ENCODE data around the gene IGBP1. TPM values are rescaled to one million over a fixed set of nuclear protein-coding genes. Genes with fewer than 3 reads are reported as not detected.
"Not testable (repeated sequence)": the region's sequence is repeated elsewhere in the genome, so short reads cannot be mapped to it uniquely, and the experiment has no call there.

IGBP1 gene
- total RNA-seq, 1 experiment from 2014 or later: 107 TPM

DNA sequence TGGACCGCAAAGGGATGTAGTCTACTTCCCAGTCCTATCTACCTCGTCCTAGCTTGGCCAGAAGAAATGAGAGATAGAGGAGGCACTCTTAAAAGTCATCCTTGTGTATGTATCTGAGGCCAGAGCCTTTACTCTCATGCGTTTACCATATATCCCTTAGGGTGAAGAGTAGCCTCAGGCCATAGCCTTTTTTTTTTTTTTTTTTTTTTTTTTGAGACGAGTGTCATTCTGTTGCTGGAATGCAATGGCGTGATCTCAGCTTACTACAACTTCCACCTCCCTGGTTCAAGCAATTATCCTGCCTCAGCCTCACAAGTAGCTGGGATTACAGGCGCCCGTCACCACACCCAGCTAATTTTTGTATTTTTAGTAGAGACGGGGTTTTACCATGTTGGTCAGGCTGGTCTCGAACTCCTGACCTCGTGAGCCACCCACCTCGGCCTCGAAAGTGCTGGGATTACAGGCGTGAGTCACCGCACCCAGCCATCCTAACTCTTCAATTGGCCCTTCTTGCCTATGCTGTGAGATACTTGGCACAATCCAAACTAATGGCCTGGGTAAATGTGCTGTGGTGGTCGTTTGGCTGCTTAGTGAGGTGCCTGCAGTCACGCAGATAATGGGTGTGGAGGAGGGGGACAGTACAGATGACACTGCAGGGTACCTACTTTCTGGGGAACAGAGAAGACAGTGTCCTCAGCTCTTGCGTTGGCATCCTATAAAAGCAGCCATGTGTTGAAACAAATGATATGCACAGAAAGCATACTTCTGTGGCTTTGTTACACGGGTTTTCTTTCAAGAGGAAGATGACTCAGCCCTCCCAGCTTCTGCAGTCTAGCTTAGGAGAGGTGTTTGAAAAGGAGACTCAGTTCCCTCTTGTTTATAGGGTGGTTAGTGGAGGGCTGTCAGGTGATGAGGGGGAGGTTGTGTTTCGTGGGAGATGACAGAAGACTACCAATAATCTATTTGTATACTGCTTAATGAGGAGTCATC, 33.6 kb downstream of the IGBP1 start:
- DNase-seq (ENCODE audit: low read depth): peak; percentile 88

DNA sequence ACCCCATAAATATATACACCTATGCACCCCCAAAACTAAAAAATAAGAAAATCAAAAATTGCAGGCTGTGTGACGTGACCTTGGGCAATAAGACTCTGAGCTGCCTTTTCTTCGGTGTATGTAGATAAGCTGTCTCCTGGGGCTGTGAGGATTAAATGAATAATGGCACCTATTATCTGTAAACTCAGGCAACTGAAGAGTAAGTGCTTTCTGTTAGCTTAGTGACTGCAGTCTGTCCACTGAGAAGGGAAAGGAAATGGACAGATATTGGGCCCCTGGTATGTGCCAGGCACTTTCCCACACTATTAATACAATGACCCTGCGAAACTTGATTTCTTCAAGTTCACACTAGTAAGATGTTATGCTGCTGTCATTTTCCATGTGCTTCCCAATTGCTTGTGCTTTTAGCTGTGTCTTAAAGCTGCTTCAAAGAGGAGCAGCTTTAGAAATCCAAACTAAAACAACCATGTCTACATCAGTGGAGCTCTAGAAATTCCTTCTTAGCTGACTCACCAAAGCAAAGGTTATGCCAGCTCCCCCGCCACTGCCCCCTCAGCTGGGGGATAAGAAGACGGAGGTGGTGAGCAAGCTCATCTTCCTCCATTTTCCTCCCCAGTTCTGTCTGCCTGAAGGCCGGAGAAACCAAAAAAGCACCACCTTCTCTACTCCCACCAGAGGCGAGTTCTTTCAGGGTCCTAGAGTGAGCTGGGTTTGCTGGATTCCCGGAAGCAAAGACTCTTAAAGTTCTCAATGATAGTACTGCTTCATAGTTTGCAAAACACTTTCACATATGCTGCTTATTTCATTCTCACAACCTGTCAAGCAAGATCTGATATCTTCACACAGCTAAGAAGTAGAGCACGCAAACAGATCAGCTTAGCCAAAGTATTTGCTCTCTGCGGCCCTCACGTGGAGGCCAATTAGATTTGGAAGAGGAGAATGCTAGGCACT, 35.3 kb downstream of the IGBP1 start:
- DNase-seq (ENCODE audit: low read depth): peak; percentile 87

DNA sequence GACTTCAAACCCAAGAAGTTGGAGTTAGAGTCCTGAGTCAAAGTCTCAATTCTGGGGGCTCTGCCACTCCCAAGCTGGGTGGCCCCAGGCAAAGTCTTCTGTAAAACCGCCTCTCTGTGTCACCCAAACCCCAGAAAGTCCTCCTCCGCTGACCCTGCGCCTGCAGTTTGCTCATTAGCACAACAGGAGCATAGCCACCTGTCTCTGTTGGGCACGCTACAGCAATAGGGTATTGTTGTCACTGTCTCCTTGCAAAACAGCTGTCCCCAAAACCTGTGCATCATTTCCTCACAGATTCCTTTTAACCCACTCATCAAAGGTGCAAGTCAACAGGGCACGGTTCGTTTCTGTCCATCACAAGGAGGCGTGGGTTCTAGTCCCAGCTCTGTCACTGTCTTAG, 36.0 kb downstream of the IGBP1 start:
- peak; percentile 27 for DNase-seq (ENCODE audit: low read depth)

DNA sequence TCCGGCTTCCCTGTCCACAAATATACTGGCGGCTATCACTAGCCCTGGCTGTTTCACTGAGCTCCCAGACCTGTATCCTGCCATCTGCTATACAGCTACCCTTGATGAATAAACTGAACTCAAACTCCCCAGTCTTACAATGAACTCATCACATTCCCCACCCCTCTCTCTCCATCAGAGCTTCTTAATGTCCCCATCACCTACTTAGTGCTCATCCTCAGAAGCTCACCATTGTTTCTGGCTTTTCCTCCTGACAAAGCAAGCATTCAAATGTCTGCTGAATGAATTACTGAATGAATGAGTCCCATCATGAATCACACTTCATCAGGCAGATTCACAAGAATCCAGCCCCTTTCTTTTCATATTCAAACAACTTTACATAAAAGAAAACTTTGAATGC, 38.4 kb downstream of the IGBP1 start:
- DNase-seq (ENCODE audit: low read depth): peak; percentile 33

DNA sequence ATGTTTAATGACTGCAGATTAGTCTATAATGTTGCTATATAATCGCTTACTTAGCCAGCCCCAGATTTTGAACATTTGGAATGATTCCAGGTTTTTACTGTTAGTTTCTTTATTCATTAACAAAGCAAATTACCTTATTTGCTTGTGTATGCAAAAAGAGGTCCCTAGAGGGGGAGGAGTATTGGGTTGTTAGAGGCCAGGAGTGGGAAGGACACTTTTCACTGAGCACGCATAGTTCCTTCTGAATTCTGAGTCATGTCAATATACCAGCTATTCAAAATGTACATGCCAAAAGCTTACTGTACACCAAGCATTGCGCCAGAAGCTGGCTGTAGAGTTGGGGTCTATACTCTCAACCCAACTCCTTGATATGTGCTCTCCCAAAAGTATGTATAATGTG, 39.0 kb downstream of the IGBP1 start:
- no peak for DNase-seq (ENCODE audit: low read depth)

DNA sequence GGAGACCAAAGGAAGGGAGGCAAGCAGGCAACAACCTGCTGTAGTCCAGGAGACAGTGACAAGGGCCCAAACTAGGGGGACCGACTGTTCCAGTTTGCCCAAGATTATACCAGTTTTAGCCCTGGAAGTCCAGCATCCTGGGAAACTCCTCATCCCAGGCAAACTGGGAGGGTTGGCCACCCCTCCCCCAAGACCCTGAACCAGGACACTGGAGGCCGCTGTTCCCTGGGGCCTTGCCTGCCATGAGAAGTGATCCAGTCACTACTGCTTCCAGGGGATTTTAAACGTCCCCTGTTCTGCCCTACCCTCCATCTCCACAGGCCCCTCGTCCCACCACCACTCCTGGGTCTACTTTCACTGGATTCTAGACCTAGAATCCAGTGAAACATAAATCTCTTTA, 39.7 kb downstream of the IGBP1 start:
- DNase-seq (ENCODE audit: low read depth): no peak

DNA sequence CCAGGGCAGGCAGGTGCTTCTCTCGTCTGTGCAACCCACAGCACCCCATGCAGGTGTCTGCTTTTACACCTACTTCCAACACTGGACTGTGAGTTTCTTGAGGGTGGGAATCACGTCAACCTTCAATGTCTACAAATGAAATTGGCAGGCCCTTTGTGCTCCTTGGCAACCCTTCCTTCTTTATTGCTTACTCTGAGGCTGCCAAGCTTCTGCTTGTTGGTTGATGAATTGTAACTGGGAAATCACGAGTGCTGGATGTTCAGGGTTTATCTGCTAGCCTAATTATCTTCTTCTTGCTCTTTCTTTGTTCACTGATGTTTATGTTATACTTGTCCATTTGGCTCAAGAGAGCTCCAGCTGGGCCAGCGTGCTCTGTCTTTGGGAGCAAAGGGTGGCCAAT, 41.5 kb downstream of the IGBP1 start:
- peak; percentile 69 for DNase-seq (ENCODE audit: low read depth)

DNA sequence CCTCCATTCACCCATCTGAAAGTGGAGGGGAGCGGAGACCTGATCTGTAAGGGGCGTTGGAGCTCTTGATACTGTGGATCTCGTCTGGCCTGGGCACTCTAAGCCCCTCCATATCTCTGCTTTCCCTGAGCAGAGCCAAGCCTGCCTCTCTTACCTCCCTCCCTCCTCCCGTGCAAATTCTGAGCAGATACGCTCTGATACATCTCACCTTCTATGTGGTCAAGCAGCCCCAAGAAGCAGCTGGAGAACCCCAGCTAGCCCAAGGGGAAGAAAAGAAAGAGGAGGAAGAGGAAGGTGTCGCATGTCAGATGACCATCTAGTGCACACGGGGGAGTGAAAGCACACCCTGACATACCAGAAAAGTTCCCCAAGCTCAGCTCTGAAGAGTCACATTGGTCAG, 42.1 kb downstream of the IGBP1 start:
- no peak for DNase-seq (ENCODE audit: low read depth)

DNA sequence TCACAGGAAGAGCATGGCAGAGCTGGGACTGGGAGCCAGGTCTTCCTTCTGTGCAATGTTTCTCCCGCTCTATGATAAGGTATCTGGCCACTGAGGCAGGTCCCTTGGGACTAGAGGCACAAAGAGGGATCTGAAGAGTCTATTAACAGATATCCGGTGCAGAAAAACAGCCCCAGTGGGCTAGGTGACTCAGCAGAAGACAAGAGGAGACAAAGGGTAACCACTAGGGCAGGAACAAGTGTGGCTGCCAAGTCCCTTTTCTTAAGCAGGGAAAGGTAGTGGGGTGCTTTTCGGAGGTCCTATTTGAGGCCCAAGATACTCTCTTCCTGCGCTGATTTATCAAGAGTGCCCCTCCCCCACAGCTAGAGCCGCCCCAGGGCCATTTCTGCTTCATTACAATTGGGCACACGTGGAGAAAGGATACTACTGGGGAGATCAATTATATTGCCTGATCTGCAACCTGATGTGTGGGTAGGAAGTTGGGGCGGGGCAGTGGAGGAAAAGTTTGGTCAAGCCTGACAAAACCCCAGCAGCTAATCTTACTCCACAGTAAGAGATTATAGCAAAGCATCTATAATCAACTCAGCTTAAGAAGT, 43.8 kb downstream of the IGBP1 start, which contains the start of gene DGAT2L6:
TSS of gene DGAT2L6 (plus strand) at position 546 of the 596 bp plus-strand sequence. CDS start 100 bp downstream, outside the sequence.
- peak; percentile 47 for DNase-seq (ENCODE audit: low read depth)

DNA sequence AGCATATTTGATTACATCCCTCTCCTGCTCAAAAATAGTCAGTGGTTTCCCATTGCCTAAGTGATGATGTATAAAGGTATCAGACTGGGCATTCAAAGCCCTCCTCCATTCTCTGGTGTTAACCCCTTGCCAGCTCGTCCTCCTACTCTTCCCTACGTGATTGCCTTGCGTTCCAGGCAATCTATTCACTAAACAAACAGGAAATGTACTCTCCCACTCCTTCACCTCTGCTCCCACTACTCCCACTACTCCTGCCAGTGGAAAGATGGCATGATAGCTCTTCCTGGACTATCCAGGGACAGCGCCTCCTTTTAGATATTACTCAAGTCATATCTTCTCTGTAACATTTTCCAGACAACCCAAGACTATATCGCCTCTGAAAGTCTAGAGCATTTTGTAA, 49.8 kb downstream of the IGBP1 start:
- no peak for DNase-seq (ENCODE audit: low read depth)

DNA sequence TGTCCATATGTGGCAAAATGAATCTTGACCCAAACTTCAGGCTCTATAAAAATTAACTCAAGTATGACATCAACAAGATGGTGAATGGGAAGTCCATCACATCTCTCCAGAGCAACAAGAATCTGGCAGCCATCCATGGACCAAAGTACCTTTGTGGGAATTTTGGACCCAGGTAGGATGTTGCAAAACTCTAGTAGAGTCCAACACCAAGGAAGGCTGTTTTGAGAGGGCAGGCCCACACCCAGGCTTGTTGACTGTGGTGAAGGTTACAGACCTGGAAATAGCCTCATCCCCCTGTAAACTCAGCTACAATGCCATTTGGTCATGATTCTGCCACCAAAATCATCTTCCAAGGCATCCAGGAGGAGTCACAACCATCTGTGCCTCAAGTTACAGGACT, 57.0 kb downstream of the IGBP1 start:
- DNase-seq (ENCODE audit: low read depth): no peak

DNA sequence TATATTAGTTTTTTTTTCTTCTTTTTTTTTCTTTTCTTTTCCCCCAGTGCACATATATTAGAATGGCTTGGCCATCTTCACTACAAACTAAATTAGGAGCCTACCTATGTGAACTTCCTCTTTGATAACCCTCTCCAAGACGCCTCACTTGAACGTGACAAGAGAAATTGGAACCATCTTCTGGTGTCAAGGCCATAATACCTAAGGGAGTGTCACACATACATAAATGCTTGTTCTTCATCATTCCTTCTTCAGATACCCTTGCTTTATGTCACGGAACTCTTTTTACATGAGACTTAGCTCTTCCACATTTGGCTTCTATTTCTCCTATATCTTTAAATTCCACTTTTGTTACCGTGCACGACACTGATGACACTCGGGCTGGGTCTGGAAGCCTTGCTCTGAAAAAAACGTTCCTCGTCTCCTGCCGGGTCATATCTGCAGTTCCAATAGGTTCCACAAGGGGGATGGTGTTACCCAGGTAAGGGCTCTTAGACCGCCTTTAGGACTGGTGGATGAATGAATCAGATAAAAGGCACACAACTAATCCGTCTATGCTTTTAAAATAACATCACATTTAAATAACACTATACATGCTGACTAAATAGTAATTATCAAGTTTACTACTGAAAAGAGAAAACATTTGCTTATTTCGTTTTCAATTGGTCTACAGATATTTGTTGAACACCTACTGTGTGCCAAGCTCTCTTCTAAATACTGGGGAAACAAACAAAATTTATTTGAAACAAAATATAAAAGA, 63.9 kb downstream of the IGBP1 start:
- peak; percentile 62 for DNase-seq (ENCODE audit: low read depth)

DNA sequence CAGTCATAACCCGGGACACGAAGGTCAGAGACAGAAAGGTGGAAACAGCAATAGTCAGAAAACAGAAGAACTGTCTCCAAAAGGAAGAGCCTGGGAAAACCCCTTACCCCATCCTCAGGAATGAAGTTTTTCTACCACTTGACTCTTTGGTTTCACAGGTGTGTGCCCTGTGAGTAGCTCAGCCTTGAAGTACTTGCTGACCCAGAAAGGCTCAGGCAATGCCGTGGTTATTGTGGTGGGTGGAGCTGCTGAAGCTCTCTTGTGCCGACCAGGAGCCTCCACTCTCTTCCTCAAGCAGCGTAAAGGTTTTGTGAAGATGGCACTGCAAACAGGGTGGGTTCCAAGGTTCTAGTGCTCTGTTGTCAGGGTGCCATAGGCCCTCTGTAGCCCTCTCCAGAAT, 68.5 kb downstream of the IGBP1 start:
- no peak for DNase-seq (ENCODE audit: low read depth)

DNA sequence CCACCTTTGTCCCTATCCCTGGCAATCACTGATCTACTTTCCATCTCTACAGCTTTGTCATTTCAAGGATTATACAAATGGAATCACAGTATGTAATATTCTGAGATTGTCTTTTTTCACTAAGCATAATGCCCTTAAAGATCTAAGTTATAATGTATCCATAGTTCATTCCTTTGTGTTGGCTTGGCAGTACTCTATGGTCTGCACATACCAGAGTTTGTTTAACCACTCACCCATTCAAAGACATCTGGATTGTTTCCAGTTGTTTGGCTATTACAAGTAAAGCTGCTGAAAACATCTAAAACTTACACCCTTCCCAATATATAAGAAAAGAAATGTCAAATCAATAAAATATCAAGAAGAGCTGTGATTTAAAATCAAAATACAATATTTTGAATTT, 75.2 kb downstream of the IGBP1 start:
- DNase-seq (ENCODE audit: low read depth): no peak

DNA sequence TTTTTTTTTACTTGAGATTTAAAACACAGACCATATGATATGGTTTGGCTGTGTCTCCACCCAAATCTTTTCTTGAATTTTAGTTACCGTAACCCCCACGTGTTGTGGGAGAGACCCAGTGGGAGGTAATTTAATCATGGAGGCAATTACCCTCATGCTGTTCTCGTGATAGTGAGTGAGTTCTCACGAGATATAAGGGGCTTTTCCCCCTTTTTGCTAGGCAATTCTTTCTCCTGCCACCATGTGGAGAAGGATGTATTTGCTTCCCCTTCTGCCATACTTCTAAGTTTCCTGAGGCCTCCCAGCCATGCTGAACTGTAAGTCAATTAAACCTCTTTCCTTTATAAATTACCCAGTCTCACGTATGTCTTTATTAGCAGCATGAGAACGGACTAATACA, 76.3 kb downstream of the IGBP1 start:
- not testable (repeated sequence) for DNase-seq (ENCODE audit: low read depth)

Other genes starting within 250 kb of the IGBP1 start
- gene AWAT2, start 83.5 kb upstream of the IGBP1 start, total RNA-seq (2014; rRNA removed; shearing (Covaris generic)): not detected in 2 replicates
- gene OTUD6A, start 71.0 kb upstream of the IGBP1 start, total RNA-seq (2014; rRNA removed; shearing (Covaris generic)): not detected in 2 replicates
- gene DGAT2L6, start 44.0 kb downstream of the IGBP1 start, total RNA-seq (2014; rRNA removed; shearing (Covaris generic)): not detected in 2 replicates
- not detected in 2 replicates for gene AWAT1, start 101.2 kb downstream of the IGBP1 start, total RNA-seq (2014; rRNA removed; shearing (Covaris generic))
- 0.15 TPM in 1 of 2 replicates, not detected in the other for gene P2RY4, start 126.8 kb downstream of the IGBP1 start, total RNA-seq (2014; rRNA removed; shearing (Covaris generic))
- gene ARR3, start 134.9 kb downstream of the IGBP1 start, total RNA-seq (2014; rRNA removed; shearing (Covaris generic)): not detected in 2 replicates
- gene RAB41, start 148.7 kb downstream of the IGBP1 start, total RNA-seq (2014; rRNA removed; shearing (Covaris generic)): not detected in 2 replicates
- 220 and 248 TPM in 2 replicates for gene PDZD11, start 156.5 kb downstream of the IGBP1 start, total RNA-seq (2014; rRNA removed; shearing (Covaris generic))
- 42.8 and 89.1 TPM in 2 replicates for gene KIF4A, start 156.7 kb downstream of the IGBP1 start, total RNA-seq (2014; rRNA removed; shearing (Covaris generic))